Measurements from ENCODE around the gene SRMS.

The SRMS gene

GRCh38 chr20:63501818-63502670, 45.5 kb downstream of the SRMS start:
- DNase-seq (ENCODE audit: low spot score): no peak

- DNase-seq (ENCODE audit: low spot score): no peak
Measured at GRCh38 chr20:63500902-63501817, 46.4 kb downstream of the SRMS start.

- no peak for DNase-seq (ENCODE audit: low spot score)
Measured at GRCh38 chr20:63500151-63500901, 47.2 kb downstream of the SRMS start.

- DNase-seq (ENCODE audit: low spot score): no peak
Measured at GRCh38 chr20:63499338-63499969, 48.1 kb downstream of the SRMS start.

- no peak for DNase-seq (ENCODE audit: low spot score)
Measured at GRCh38 chr20:63498960-63499337, 48.6 kb downstream of the SRMS start, which contains the start of gene EEF1A2. Gene EEF1A2 (minus strand): TSS chr20:63499083. CDS start chr20:63497763, 1,320 bp downstream.

- DNase-seq (ENCODE audit: low spot score): peak; percentile 54
Measured at GRCh38 chr20:63497946-63498935, 49.3 kb downstream of the SRMS start.

GRCh38 chr20:63497138-63497945, 50.2 kb downstream of the SRMS start:
- DNase-seq (ENCODE audit: low spot score): no peak

- no peak for DNase-seq (ENCODE audit: low spot score)
Measured at GRCh38 chr20:63496596-63497120, 50.9 kb downstream of the SRMS start.

- DNase-seq (ENCODE audit: low spot score): peak; percentile 72
Measured at GRCh38 chr20:63495741-63496595, 51.6 kb downstream of the SRMS start.

- DNase-seq (ENCODE audit: low spot score): no peak
Measured at GRCh38 chr20:63495167-63495720, 52.3 kb downstream of the SRMS start.

GRCh38 chr20:63494420-63495166, 53.0 kb downstream of the SRMS start:
- DNase-seq (ENCODE audit: low spot score): no peak

GRCh38 chr20:63494084-63494419, 53.5 kb downstream of the SRMS start:
- no peak for DNase-seq (ENCODE audit: low spot score)

- no peak for DNase-seq (ENCODE audit: low spot score)
Measured at GRCh38 chr20:63493563-63494020, 54.0 kb downstream of the SRMS start.

GRCh38 chr20:63492982-63493381, 54.6 kb downstream of the SRMS start:
- no peak for DNase-seq (ENCODE audit: low spot score)

- no peak for DNase-seq (ENCODE audit: low spot score)
Measured at GRCh38 chr20:63492518-63492917, 55.0 kb downstream of the SRMS start.

GRCh38 chr20:63491635-63492230, 55.8 kb downstream of the SRMS start:
- no peak for DNase-seq (ENCODE audit: low spot score)

GRCh38 chr20:63491078-63491477, 56.5 kb downstream of the SRMS start:
- no peak for DNase-seq (ENCODE audit: low spot score)

All from AG08395 (cell line).